Neutrophil (primary cell): ENCODE results near the gene KCTD1.

ENCODE experiments used
- H3K27ac ChIP-seq: fragments of 200-600 bp; sonication (generic); 2 replicates; pipeline ENCODE4 v1.5.1; 2016; ENCODE audit warnings: mild to moderate bottlenecking, moderate library complexity
- H3K27me3 ChIP-seq: fragments of 200-600 bp; sonication (generic); 2 replicates; pipeline ENCODE4 v1.6.0; 2016; ENCODE audit warnings: mild to moderate bottlenecking
- H3K36me3 ChIP-seq: fragments of 200-600 bp; sonication (generic); 2 replicates; pipeline ENCODE4 v1.5.1; 2017
- H3K4me1 ChIP-seq, 2 experiments: fragments of 200-600 bp in 1 of 2; sonication (generic) in 1 of 2; 1 replicate in 1 of 2; 2 replicates in 1 of 2; pipeline versions ENCODE4 v1.5.1 to v1.6.1; 2013 to 2016; ENCODE audit warnings: low read depth in 1 of 2, low read length in 1 of 2, mild to moderate bottlenecking in 1 of 2, moderate library complexity in 1 of 2; ENCODE audit not compliant: control insufficient read depth in 1 of 2, insufficient read depth in 1 of 2
- H3K4me3 ChIP-seq, 2 experiments: fragments of 200-600 bp in 1 of 2; sonication (generic) in 1 of 2; 1 replicate in 1 of 2; 2 replicates in 1 of 2; pipeline ENCODE4 v1.5.1; 2013 to 2016; ENCODE audit warnings: low read depth in 1 of 2, low read length in 1 of 2, mild to moderate bottlenecking in 1 of 2, moderate library complexity in 1 of 2
- H3K9me3 ChIP-seq: fragments of 200-600 bp; sonication (generic); 2 replicates; pipeline ENCODE4 v1.5.1; 2016
- TF ChIP-seq, protein P1 (sequence below): fragments of 200-600 bp; sonication (generic); IDR thresholded peaks from 2 replicates; pipeline ENCODE4 v1.5.1; 2016; ENCODE audit warnings: antibody characterized with exemption

The KCTD1 gene

DNA sequence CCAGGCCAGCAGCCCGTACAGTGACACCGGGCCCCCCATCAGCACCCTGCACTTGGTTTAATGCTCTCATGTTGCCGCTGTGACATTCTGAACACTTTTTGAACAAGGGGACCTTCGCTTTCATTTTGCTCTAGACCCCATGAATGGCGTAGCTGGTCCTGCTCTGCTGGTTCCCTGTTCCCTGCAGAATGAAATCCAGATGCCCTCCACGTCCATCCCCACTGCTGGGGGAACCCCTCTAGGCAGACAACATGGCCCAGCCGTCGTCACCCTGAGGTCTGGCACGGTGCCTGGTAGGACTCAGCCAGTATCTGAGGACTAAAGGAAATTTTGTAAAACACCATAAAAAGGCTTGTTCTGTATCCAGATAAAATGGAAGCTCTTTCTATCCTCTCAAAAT is 128.6 kb downstream of the KCTD1 start:
- Histone ChIP-seq H3K4me3 (no peak overlapping the region), H3K27ac (no peak overlapping the region), H3K36me3 (no peaks in the 10 kb centered on the region), H3K4me1 (no peaks in the 10 kb centered on the region), H3K27me3 (no peaks in the 10 kb centered on the region), H3K9me3 (no peaks in the 10 kb centered on the region)
- TF ChIP-seq, protein P1, sequence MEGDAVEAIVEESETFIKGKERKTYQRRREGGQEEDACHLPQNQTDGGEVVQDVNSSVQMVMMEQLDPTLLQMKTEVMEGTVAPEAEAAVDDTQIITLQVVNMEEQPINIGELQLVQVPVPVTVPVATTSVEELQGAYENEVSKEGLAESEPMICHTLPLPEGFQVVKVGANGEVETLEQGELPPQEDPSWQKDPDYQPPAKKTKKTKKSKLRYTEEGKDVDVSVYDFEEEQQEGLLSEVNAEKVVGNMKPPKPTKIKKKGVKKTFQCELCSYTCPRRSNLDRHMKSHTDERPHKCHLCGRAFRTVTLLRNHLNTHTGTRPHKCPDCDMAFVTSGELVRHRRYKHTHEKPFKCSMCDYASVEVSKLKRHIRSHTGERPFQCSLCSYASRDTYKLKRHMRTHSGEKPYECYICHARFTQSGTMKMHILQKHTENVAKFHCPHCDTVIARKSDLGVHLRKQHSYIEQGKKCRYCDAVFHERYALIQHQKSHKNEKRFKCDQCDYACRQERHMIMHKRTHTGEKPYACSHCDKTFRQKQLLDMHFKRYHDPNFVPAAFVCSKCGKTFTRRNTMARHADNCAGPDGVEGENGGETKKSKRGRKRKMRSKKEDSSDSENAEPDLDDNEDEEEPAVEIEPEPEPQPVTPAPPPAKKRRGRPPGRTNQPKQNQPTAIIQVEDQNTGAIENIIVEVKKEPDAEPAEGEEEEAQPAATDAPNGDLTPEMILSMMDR = no peak

- H3K36me3 ChIP-seq = no peaks in the 10 kb centered on the region
- H3K27me3 ChIP-seq = no peaks in the 10 kb centered on the region
- no peaks in the 10 kb centered on the region for H3K4me1 ChIP-seq
Measured at GRCh38 chr18:26418225-26418624, 130.1 kb downstream of the KCTD1 start.

DNA sequence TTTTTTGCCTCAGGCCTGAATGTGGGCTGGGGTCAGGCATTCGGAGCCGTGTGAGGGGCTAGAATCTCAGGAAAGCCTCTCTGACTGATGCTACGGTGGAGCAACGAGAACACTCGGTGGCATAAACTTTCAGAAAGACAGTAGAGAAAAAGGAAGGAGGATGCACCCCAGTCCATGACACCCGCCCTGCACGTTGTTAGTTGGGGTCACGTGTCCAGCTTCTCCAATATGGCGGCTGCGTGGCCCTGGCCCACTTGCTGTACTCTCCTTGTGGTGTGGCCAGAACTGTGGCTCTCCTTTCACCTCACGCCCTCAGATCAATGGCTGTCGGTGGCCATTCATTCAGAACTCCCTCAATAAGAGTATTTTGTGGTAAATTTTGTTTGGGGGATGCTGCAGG is 131.2 kb downstream of the KCTD1 start:
- TF ChIP-seq, protein P1 = no peak
- Histone ChIP-seq H3K36me3 (no peaks in the 10 kb centered on the region), H3K9me3 (no peaks in the 10 kb centered on the region)

More at GRCh38 chr18:26418225-26418624, 130.1 kb downstream of the KCTD1 start:
- TF ChIP-seq, protein P1 = no peak
- Histone ChIP-seq H3K9me3 (no peaks in the 10 kb centered on the region), H3K27ac (no peak overlapping the region), H3K4me3 (no peak overlapping the region)

DNA sequence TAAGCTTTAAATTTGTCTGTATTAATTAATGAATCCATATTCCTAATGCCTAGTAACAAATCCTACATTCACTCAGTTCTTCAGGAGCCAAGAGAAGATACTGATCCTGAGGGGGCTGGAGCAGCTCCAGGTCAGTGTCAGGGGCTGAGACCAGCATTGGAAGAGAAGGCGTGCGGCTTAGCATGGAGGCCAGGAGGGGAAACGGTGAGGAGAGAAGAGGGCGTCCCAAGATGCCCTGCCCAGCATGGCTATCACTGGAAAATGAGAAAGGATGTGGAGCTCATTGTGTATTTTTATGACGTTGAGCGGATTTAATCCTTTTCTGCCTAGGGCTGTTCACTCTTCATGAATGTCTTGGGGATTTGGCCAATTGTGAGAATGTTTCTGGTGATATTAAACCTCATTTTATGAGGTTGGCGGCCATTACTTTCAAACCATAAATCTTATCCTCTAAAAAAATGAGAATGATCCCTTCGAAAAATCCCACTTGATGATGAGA is 131.7 kb downstream of the KCTD1 start:
- H3K4me1 ChIP-seq = no peaks in the 10 kb centered on the region
- TF ChIP-seq, protein P1 = no peak
- no peaks in the 10 kb centered on the region for H3K36me3 ChIP-seq
- H3K4me3 ChIP-seq = no peak overlapping the region
- H3K9me3 ChIP-seq = no peaks in the 10 kb centered on the region
- no peaks in the 10 kb centered on the region for H3K27me3 ChIP-seq
- no peak overlapping the region for H3K27ac ChIP-seq

More for the DNA sequence above, 131.2 kb downstream of the KCTD1 start:
- no peak overlapping the region for H3K4me3 ChIP-seq
- H3K27me3 ChIP-seq = no peaks in the 10 kb centered on the region
- H3K27ac ChIP-seq = no peak overlapping the region
- H3K4me1 ChIP-seq = no peaks in the 10 kb centered on the region

GRCh38 chr18:26415631-26416030 is 132.7 kb downstream of the KCTD1 start:
- Histone ChIP-seq H3K9me3 (no peaks in the 10 kb centered on the region), H3K4me3 (no peak overlapping the region), H3K27ac (no peak overlapping the region), H3K36me3 (no peaks in the 10 kb centered on the region), H3K27me3 (no peaks in the 10 kb centered on the region), H3K4me1 (no peaks in the 10 kb centered on the region)
- TF ChIP-seq, protein P1 = no peak
